T-helper 17 cell (primary cell): ENCODE measurements around the gene CDH2. TPM values are rescaled to one million over a fixed set of nuclear protein-coding genes. Genes with fewer than 3 reads are reported as not detected.

Experiments used
- ATAC-seq: fragments of 150-1000 bp; cut with Tn5 transposase; 2 replicates; pipeline ENCODE4 v1.10.0; 2021; ENCODE audit warnings: mild to moderate bottlenecking, moderate library complexity
- DNase-seq, 3 donors: peaks; one replicate each; pipeline versions ENCODE4 v3.0.0 to v3.0.0-alpha.2; 2020 to 2021
- H3K9me3 ChIP-seq: one replicate; pipeline ENCODE4 v1.7.0; 2013; ENCODE audit warnings: low read length, mild to moderate bottlenecking; ENCODE audit not compliant: control insufficient read depth, poor library complexity, severe bottlenecking
- H3K27ac Mint-ChIP-seq: one replicate; pipeline ENCODE4 v1.8.0; 2022; ENCODE audit warnings: mild to moderate bottlenecking, moderate library complexity, mixed read lengths
- H3K27me3 Mint-ChIP-seq: one replicate; pipeline ENCODE4 v1.8.0; 2022; ENCODE audit warnings: mixed read lengths
- H3K36me3 Mint-ChIP-seq: one replicate; pipeline ENCODE4 v1.8.0; 2022; ENCODE audit warnings: low read depth, mixed read lengths
- H3K4me1 Mint-ChIP-seq: one replicate; pipeline ENCODE4 v1.8.0; 2022; ENCODE audit warnings: mild to moderate bottlenecking, mixed read lengths
- H3K4me3 Mint-ChIP-seq: one replicate; pipeline ENCODE4 v1.8.0; 2022; ENCODE audit warnings: mild to moderate bottlenecking, moderate library complexity, mixed read lengths
- total RNA-seq, 4 donors: library from RNA in 2 of 4; stranded (reverse) in 2 of 4; gene quantifications; one replicate each; pipeline ENCODE4 v1.2.3 and lab custom pipeline; 2022 to 2026

Gene CDH2
- total RNA-seq, 2 donors from 2014 or later, result 0.37 to 0.55 TPM

- Mint-ChIP-seq H3K4me3 (no peak overlapping the region), H3K36me3 (no peaks in the 10 kb centered on the region), H3K27me3 (no peaks in the 10 kb centered on the region), H3K4me1 (no peaks in the 10 kb centered on the region), H3K27ac (no peak overlapping the region)
- no peaks in the 10 kb centered on the region for H3K9me3 ChIP-seq
- ATAC-seq (no peak), DNase-seq (no peak)
Measured at GRCh38 chr18:27901424-27902226, 275.3 kb downstream of the CDH2 start.
